ENCODE data around the gene FRMD4B. TPM values are rescaled to one million over a fixed set of nuclear protein-coding genes. Genes with fewer than 3 reads are reported as not detected.

Gene FRMD4B
- total RNA-seq, 3 donors from 2014 or later (not counting 1 experiment from before 2014, with no cell fraction given): 8.5 to 19.8 (median 9.4) TPM

GRCh38 chr3:69143612-69144011 lies 242.3 kb downstream of the FRMD4B start:
- no peaks in the 10 kb centered on the region for H3K9me3 ChIP-seq (ENCODE audit: control insufficient read depth, insufficient read depth, low read length)
- WGBS (ENCODE audit: insufficient coverage): 81% methylated on average over 2 of the region's 3 CpGs
- intact Hi-C loops (cut with micrococcal nuclease): no loop called here
- no peak overlapping the region for H3K27ac Mint-ChIP-seq
- no peak overlapping the region for H3K4me3 ChIP-seq (ENCODE audit: low read length)
- H3K27me3 Mint-ChIP-seq (ENCODE audit: low read depth in 2 of 2): peaks cover 8 to 16% of the 10 kb centered on the region in 2 donors
- H3K4me1 ChIP-seq (ENCODE audit: control insufficient read depth, insufficient read depth, low read length): no peaks in the 10 kb centered on the region
- TF ChIP-seq CTCF (IDR thresholded peaks at IDR 0.05): no peak
- no peaks in the 10 kb centered on the region for H3K36me3 ChIP-seq (ENCODE audit: control insufficient read depth, insufficient read depth, low read length)
- no peaks in the 10 kb centered on the region for H3K36me3 Mint-ChIP-seq
- DNase-seq (no peak), ATAC-seq (no peak)
- no peaks in the 10 kb centered on the region for H3K9me3 Mint-ChIP-seq
- no peaks in the 10 kb centered on the region for H3K27me3 ChIP-seq (ENCODE audit: control insufficient read depth, insufficient read depth, low read length)
- H3K4me1 Mint-ChIP-seq: no peaks in the 10 kb centered on the region
- no peak overlapping the region for H3K4me3 Mint-ChIP-seq
- no peak overlapping the region for H3K27ac ChIP-seq (ENCODE audit: low read length)

- Mint-ChIP-seq H3K4me1 (no peaks in the 10 kb centered on the region), H3K27ac (no peak overlapping the region), H3K9me3 (no peaks in the 10 kb centered on the region), H3K4me3 (no peak overlapping the region), H3K27me3 (ENCODE audit: low read depth in 2 of 2) (peaks cover 8 to 16% of the 10 kb centered on the region in 2 donors), H3K36me3 (no peaks in the 10 kb centered on the region)
- no peaks in the 10 kb centered on the region for H3K36me3 ChIP-seq (ENCODE audit: control insufficient read depth, insufficient read depth, low read length)
- no peak overlapping the region for H3K27ac ChIP-seq (ENCODE audit: low read length)
- H3K4me1 ChIP-seq (ENCODE audit: control insufficient read depth, insufficient read depth, low read length): no peaks in the 10 kb centered on the region
- no peaks in the 10 kb centered on the region for H3K9me3 ChIP-seq (ENCODE audit: control insufficient read depth, insufficient read depth, low read length)
- intact Hi-C loops (cut with micrococcal nuclease): no loop called here
- DNase-seq (no peak), ATAC-seq (no peak)
- no peak for TF ChIP-seq CTCF (IDR thresholded peaks at IDR 0.05)
- no peak overlapping the region for H3K4me3 ChIP-seq (ENCODE audit: low read length)
- no peaks in the 10 kb centered on the region for H3K27me3 ChIP-seq (ENCODE audit: control insufficient read depth, insufficient read depth, low read length)
- WGBS (ENCODE audit: insufficient coverage): 100% methylated on average over 3 of the region's 4 CpGs
Measured at GRCh38 chr3:69142797-69143454, 243.0 kb downstream of the FRMD4B start.

GRCh38 chr3:69142090-69142489 lies 243.8 kb downstream of the FRMD4B start:
- H3K9me3 Mint-ChIP-seq: no peaks in the 10 kb centered on the region
- intact Hi-C loops (cut with micrococcal nuclease): no loop called here
- 68% methylated on average over 3 of the region's 3 CpGs for WGBS (ENCODE audit: insufficient coverage)
- TF ChIP-seq CTCF (IDR thresholded peaks at IDR 0.05): no peak
- no peak overlapping the region for H3K4me3 ChIP-seq (ENCODE audit: low read length)
- H3K9me3 ChIP-seq (ENCODE audit: control insufficient read depth, insufficient read depth, low read length): no peaks in the 10 kb centered on the region
- H3K27me3 ChIP-seq (ENCODE audit: control insufficient read depth, insufficient read depth, low read length): no peaks in the 10 kb centered on the region
- DNase-seq (no peak), ATAC-seq (no peak)
- no peaks in the 10 kb centered on the region for H3K36me3 Mint-ChIP-seq
- H3K27me3 Mint-ChIP-seq (ENCODE audit: low read depth in 2 of 2): peaks cover 8 to 16% of the 10 kb centered on the region in 2 donors
- H3K27ac Mint-ChIP-seq: no peak overlapping the region
- H3K36me3 ChIP-seq (ENCODE audit: control insufficient read depth, insufficient read depth, low read length): no peaks in the 10 kb centered on the region
- no peak overlapping the region for H3K4me3 Mint-ChIP-seq
- no peaks in the 10 kb centered on the region for H3K4me1 Mint-ChIP-seq
- no peaks in the 10 kb centered on the region for H3K4me1 ChIP-seq (ENCODE audit: control insufficient read depth, insufficient read depth, low read length)
- no peak overlapping the region for H3K27ac ChIP-seq (ENCODE audit: low read length)

- Histone ChIP-seq H3K27ac (ENCODE audit: low read length) (no peak overlapping the region), H3K4me1 (ENCODE audit: control insufficient read depth, insufficient read depth, low read length) (no peaks in the 10 kb centered on the region), H3K27me3 (ENCODE audit: control insufficient read depth, insufficient read depth, low read length) (no peaks in the 10 kb centered on the region), H3K36me3 (ENCODE audit: control insufficient read depth, insufficient read depth, low read length) (no peaks in the 10 kb centered on the region), H3K9me3 (ENCODE audit: control insufficient read depth, insufficient read depth, low read length) (no peaks in the 10 kb centered on the region), H3K4me3 (ENCODE audit: low read length) (no peak overlapping the region)
- H3K27me3 Mint-ChIP-seq (ENCODE audit: low read depth in 2 of 2): peaks cover 10 to 16% of the 10 kb centered on the region in 2 donors
- no peak for ATAC-seq
- intact Hi-C loops (cut with micrococcal nuclease): no loop called here
- H3K27ac Mint-ChIP-seq: no peak overlapping the region
- no peaks in the 10 kb centered on the region for H3K4me1 Mint-ChIP-seq
- no peaks in the 10 kb centered on the region for H3K9me3 Mint-ChIP-seq
- H3K36me3 Mint-ChIP-seq: no peaks in the 10 kb centered on the region
- H3K4me3 Mint-ChIP-seq: no peak overlapping the region
- DNase-seq: no peak
- no peak for TF ChIP-seq CTCF (IDR thresholded peaks at IDR 0.05)
Measured at GRCh38 chr3:69141313-69141712, 244.6 kb downstream of the FRMD4B start.

Data from natural killer cell (primary cell).